ENCODE results near the gene SOX14. TPM values are rescaled to one million over a fixed set of nuclear protein-coding genes. Genes with fewer than 3 reads are reported as not detected.

SOX14 gene
- total RNA-seq, 1 experiment from 2014 or later, result not detected

GRCh38 chr3:137764563-137765309, 621 bp downstream of the SOX14 start:
- no peak overlapping the region for H2AFZ ChIP-seq (ENCODE audit: low read length)
- no TSS peak for BruUV-seq (replicated peaks)
- intact Hi-C loops (cut with micrococcal nuclease), result no loop called here
- H3K9me3 ChIP-seq (ENCODE audit: low read length), result no peaks in the 10 kb centered on the region
- CTCF ChIA-PET, result no interaction called here
- H3K27me3 ChIP-seq (ENCODE audit: low read length), result peaks cover 81% of the 10 kb centered on the region
- DNase-seq (no peak), ATAC-seq (no peak)
- H3K4me2 ChIP-seq (ENCODE audit: low read length), result no peak overlapping the region
- H3F3A ChIP-seq (ENCODE audit: low read length, unreplicated experiment), result no peaks in the 10 kb centered on the region
- H3K9ac ChIP-seq (ENCODE audit: low read length), result no peak overlapping the region
- H3K36me3 ChIP-seq (ENCODE audit: low read depth, low read length), result no peaks in the 10 kb centered on the region
- POLR2A ChIA-PET (ENCODE audit: unreplicated experiment), result no interaction called here
- TF ChIP-seq CTCF (conservative IDR thresholded peaks at IDR 0.05; ENCODE audit: low read depth, low read length) (no peak), EZH2phosphoT487 (IDR thresholded peaks at IDR 0.05; ENCODE audit: borderline replicate concordance, low read length) (no peak), EZH2 (IDR thresholded peaks at IDR 0.05; ENCODE audit: low read length, unreplicated experiment) (no peak)
- no peaks in the 10 kb centered on the region for H3K9me2 ChIP-seq (replicated peaks; ENCODE audit: low read length)
- no peak overlapping the region for H3K27ac ChIP-seq (ENCODE audit: low read length)
- H3K4me1 ChIP-seq (ENCODE audit: insufficient read depth, low read length), result no peaks in the 10 kb centered on the region
- no peak overlapping the region for H3K4me3 ChIP-seq (ENCODE audit: low read length)
- no peaks in the 10 kb centered on the region for H4K20me1 ChIP-seq (ENCODE audit: low read length)
- H3K79me2 ChIP-seq (ENCODE audit: low read length), result no peaks in the 10 kb centered on the region

DNA sequence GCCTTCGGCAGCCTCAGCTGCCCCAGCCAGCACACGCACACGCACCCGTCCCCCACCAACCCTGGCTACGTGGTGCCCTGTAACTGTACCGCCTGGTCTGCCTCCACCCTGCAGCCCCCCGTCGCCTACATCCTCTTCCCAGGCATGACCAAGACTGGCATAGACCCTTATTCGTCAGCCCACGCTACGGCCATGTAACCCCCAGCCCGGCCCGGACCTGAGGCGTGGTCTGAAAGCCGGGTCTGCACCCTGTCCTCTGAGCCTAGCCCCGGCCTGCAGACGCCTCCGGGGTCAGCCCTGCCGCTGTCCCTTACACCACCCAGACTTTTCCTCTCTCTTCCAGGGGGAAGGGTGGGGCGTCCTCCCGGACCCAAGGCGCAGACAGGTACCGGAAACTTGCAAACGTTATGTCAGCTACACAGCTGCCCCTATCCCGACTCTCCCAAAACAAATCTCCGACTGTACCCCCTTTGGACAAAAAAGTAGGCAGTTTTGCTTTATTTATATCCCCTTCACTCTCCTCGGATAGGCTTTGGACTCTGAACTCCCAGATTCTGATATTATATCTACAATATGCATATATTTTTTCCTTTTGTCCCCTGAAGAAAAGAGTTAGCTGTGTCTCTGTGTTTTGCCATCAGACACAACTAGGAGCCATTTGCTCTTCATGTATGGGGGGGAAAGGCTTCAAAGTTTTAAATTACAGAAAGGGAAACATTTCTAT, 1.4 kb downstream of the SOX14 start:
- Histone ChIP-seq H3K4me2 (ENCODE audit: low read length) (no peak overlapping the region), H2AFZ (ENCODE audit: low read length) (no peak overlapping the region), H3K9me2 (replicated peaks; ENCODE audit: low read length) (no peaks in the 10 kb centered on the region), H3K4me3 (ENCODE audit: low read length) (no peak overlapping the region), H3K9ac (ENCODE audit: low read length) (no peak overlapping the region), H3F3A (ENCODE audit: low read length, unreplicated experiment) (no peaks in the 10 kb centered on the region), H3K9me3 (ENCODE audit: low read length) (no peaks in the 10 kb centered on the region), H3K27ac (ENCODE audit: low read length) (no peak overlapping the region), H3K27me3 (ENCODE audit: low read length) (peaks cover 86% of the 10 kb centered on the region), H4K20me1 (ENCODE audit: low read length) (no peaks in the 10 kb centered on the region), H3K36me3 (ENCODE audit: low read depth, low read length) (no peaks in the 10 kb centered on the region), H3K79me2 (ENCODE audit: low read length) (no peaks in the 10 kb centered on the region), H3K4me1 (ENCODE audit: insufficient read depth, low read length) (no peaks in the 10 kb centered on the region)
- DNase-seq (no peak), ATAC-seq (no peak)
- POLR2A ChIA-PET (ENCODE audit: unreplicated experiment), result no interaction called here
- CTCF ChIA-PET, result no interaction called here
- BruUV-seq (replicated peaks), result no TSS peak
- TF ChIP-seq EZH2phosphoT487 (IDR thresholded peaks at IDR 0.05; ENCODE audit: borderline replicate concordance, low read length) (no peak), EZH2 (IDR thresholded peaks at IDR 0.05; ENCODE audit: low read length, unreplicated experiment) (no peak), CTCF (conservative IDR thresholded peaks at IDR 0.05; ENCODE audit: low read depth, low read length) (no peak)
- intact Hi-C loops (cut with micrococcal nuclease), result no loop called here

Measured in PC-3 (cell line).